ENCODE results near the gene BBS9.

The BBS9 gene

GRCh38 chr7:33433357-33433756 lies 304.0 kb downstream of the BBS9 start:
- intact Hi-C loops (cut with DNase I; ENCODE audit: low total_unique reads) = no loop called here
- DNase-seq = no peak

GRCh38 chr7:33444511-33444910 lies 315.1 kb downstream of the BBS9 start:
- peak in 1 of 2 donors; percentile 54 for DNase-seq
- intact Hi-C loops (cut with DNase I; ENCODE audit: low total_unique reads) = no loop called here
- no peaks in the 10 kb centered on the region for H3K36me3 ChIP-seq

More at GRCh38 chr7:33433357-33433756, 304.0 kb downstream of the BBS9 start:
- TF ChIP-seq CTCF (IDR thresholded peaks at IDR 0.05) = no peak
- Histone ChIP-seq H3K36me3 (no peaks in the 10 kb centered on the region), H3K4me3 (no peak overlapping the region), H3K9me3 (no peaks in the 10 kb centered on the region), H3K27ac (no peak overlapping the region), H3K4me1 (no peaks in the 10 kb centered on the region), H3K27me3 (no peaks in the 10 kb centered on the region)

GRCh38 chr7:33446551-33446950 lies 317.2 kb downstream of the BBS9 start:
- H3K27me3 ChIP-seq = no peaks in the 10 kb centered on the region
- H3K27ac ChIP-seq = no peak overlapping the region
- H3K36me3 ChIP-seq = no peaks in the 10 kb centered on the region
- H3K4me3 ChIP-seq = no peak overlapping the region
- no peaks in the 10 kb centered on the region for H3K4me1 ChIP-seq
- no peak for TF ChIP-seq CTCF (IDR thresholded peaks at IDR 0.05)
- peaks cover 0 to 3% (median 0%) of the 10 kb centered on the region in 3 donors for H3K9me3 ChIP-seq
- no peak for DNase-seq
- intact Hi-C loops (cut with DNase I; ENCODE audit: low total_unique reads) = no loop called here

More at GRCh38 chr7:33444511-33444910, 315.1 kb downstream of the BBS9 start:
- TF ChIP-seq CTCF (IDR thresholded peaks at IDR 0.05) = no peak
- no peaks in the 10 kb centered on the region for H3K9me3 ChIP-seq
- H3K27ac ChIP-seq = no peak overlapping the region
- no peaks in the 10 kb centered on the region for H3K4me1 ChIP-seq
- H3K27me3 ChIP-seq = no peaks in the 10 kb centered on the region
- no peak overlapping the region for H3K4me3 ChIP-seq

GRCh38 chr7:33448035-33448434 lies 318.7 kb downstream of the BBS9 start:
- intact Hi-C loops (cut with DNase I; ENCODE audit: low total_unique reads) = no loop called here
- no peak overlapping the region for H3K27ac ChIP-seq
- H3K27me3 ChIP-seq = no peaks in the 10 kb centered on the region
- DNase-seq = no peak
- no peak for TF ChIP-seq CTCF (IDR thresholded peaks at IDR 0.05)
- H3K4me1 ChIP-seq = no peaks in the 10 kb centered on the region
- H3K4me3 ChIP-seq = no peak overlapping the region
- H3K9me3 ChIP-seq = peaks cover 0 to 3% (median 0%) of the 10 kb centered on the region in 3 donors
- H3K36me3 ChIP-seq = no peaks in the 10 kb centered on the region

- intact Hi-C loops (cut with DNase I; ENCODE audit: low total_unique reads) = no loop called here
- TF ChIP-seq CTCF (IDR thresholded peaks at IDR 0.05) = no peak
- H3K4me1 ChIP-seq = no peaks in the 10 kb centered on the region
- H3K27me3 ChIP-seq = no peaks in the 10 kb centered on the region
- H3K9me3 ChIP-seq = peaks cover 0 to 3% (median 0%) of the 10 kb centered on the region in 3 donors
- H3K27ac ChIP-seq = no peak overlapping the region
- no peaks in the 10 kb centered on the region for H3K36me3 ChIP-seq
- DNase-seq = no peak
- no peak overlapping the region for H3K4me3 ChIP-seq
These were observed 320.5 kb downstream of the BBS9 start for GRCh38 chr7:33449847-33450246.
